Measurements from ENCODE around the gene SRRM4. TPM values are rescaled to one million over a fixed set of nuclear protein-coding genes. Genes with fewer than 3 reads are reported as not detected.

The SRRM4 gene
- total RNA-seq, 1 experiment from 2014 or later: 0.96 TPM

DNA sequence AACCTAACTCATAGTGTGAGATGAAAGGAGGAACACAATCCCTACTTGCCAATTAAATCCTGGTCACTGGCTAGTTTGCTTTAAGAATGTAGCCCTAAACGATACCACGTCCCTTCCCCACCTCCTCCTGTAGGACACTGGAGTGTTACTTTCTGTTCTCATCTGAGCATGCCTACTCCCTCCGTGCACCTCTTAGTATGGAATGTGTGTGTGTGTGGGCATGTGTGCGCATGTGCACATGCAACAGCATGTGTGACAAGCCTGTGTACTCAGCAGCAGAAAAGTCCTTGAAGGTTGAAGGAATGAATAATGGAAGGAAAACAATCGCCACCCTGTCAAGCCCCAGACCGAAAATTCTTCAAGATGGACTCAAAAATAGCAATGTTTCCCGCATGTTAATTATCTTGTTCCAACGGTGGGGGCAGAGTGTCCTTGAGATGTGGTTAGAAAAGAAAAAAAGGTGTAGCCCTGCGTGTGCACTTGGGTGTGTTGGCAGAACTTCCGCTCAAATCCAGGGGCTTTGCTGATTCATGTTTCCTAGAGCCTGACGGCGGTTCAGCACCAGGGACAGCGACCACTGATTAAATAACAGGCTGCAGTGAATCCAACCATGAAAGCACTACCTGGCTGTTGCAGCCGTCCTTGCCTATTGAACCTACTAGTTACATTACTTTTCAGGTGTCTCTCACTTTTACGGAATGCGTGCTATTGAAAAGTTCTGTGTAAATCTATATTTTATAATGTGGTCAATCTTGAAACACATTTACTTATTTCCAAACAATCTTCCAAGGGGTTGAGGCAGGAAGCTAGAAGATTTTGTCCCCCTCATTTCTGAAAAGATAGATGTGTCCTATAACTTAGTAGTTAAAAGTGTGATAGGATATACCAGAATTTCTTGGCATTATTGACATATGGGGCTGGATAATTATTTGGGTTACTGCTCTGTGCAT is 79.8 kb downstream of the SRRM4 start (continued):
- TF ChIP-seq ELF4 (CRISPR knock-in tag; IDR thresholded peaks at IDR 0.05; ENCODE audit: low read depth): 0 out of 2 replicates have a peak, but pooled peaks have one; percentile 31
- TF ChIP-seq ZNF138 (CRISPR knock-in tag; conservative IDR thresholded peaks at IDR 0.05): no peak
- TF ChIP-seq OVOL2 (CRISPR knock-in tag; IDR thresholded peaks at IDR 0.05; ENCODE audit: borderline replicate concordance): no peak
- TF ChIP-seq, protein P1, sequence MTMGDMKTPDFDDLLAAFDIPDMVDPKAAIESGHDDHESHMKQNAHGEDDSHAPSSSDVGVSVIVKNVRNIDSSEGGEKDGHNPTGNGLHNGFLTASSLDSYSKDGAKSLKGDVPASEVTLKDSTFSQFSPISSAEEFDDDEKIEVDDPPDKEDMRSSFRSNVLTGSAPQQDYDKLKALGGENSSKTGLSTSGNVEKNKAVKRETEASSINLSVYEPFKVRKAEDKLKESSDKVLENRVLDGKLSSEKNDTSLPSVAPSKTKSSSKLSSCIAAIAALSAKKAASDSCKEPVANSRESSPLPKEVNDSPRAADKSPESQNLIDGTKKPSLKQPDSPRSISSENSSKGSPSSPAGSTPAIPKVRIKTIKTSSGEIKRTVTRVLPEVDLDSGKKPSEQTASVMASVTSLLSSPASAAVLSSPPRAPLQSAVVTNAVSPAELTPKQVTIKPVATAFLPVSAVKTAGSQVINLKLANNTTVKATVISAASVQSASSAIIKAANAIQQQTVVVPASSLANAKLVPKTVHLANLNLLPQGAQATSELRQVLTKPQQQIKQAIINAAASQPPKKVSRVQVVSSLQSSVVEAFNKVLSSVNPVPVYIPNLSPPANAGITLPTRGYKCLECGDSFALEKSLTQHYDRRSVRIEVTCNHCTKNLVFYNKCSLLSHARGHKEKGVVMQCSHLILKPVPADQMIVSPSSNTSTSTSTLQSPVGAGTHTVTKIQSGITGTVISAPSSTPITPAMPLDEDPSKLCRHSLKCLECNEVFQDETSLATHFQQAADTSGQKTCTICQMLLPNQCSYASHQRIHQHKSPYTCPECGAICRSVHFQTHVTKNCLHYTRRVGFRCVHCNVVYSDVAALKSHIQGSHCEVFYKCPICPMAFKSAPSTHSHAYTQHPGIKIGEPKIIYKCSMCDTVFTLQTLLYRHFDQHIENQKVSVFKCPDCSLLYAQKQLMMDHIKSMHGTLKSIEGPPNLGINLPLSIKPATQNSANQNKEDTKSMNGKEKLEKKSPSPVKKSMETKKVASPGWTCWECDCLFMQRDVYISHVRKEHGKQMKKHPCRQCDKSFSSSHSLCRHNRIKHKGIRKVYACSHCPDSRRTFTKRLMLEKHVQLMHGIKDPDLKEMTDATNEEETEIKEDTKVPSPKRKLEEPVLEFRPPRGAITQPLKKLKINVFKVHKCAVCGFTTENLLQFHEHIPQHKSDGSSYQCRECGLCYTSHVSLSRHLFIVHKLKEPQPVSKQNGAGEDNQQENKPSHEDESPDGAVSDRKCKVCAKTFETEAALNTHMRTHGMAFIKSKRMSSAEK (CRISPR knock-in tag; IDR thresholded peaks at IDR 0.05; ENCODE audit: borderline replicate concordance): no peak
- TF ChIP-seq, protein P2, sequence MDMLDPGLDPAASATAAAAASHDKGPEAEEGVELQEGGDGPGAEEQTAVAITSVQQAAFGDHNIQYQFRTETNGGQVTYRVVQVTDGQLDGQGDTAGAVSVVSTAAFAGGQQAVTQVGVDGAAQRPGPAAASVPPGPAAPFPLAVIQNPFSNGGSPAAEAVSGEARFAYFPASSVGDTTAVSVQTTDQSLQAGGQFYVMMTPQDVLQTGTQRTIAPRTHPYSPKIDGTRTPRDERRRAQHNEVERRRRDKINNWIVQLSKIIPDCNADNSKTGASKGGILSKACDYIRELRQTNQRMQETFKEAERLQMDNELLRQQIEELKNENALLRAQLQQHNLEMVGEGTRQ (CRISPR knock-in tag; IDR thresholded peaks at IDR 0.05): no peak
- TF ChIP-seq, protein P3, sequence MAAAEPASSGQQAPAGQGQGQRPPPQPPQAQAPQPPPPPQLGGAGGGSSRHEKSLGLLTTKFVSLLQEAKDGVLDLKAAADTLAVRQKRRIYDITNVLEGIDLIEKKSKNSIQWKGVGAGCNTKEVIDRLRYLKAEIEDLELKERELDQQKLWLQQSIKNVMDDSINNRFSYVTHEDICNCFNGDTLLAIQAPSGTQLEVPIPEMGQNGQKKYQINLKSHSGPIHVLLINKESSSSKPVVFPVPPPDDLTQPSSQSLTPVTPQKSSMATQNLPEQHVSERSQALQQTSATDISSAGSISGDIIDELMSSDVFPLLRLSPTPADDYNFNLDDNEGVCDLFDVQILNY (CRISPR knock-in tag; IDR thresholded peaks at IDR 0.05): no peak
- TF ChIP-seq JUN (CRISPR knock-in tag; IDR thresholded peaks at IDR 0.05): peak; percentile 78; the same call in 1 of the 2 replicates
- no peak for TF ChIP-seq NR2C2 (CRISPR knock-in tag; IDR thresholded peaks at IDR 0.05)
- TF ChIP-seq RORB (CRISPR knock-in tag; IDR thresholded peaks at IDR 0.05): no peak
- TF ChIP-seq HMGA2 (CRISPR knock-in tag; IDR thresholded peaks at IDR 0.05): no peak
- no peak for TF ChIP-seq ZNF671 (CRISPR knock-in tag; IDR thresholded peaks at IDR 0.05)
- no peak for TF ChIP-seq GRHL2 (CRISPR knock-in tag; IDR thresholded peaks at IDR 0.05; ENCODE audit: insufficient replicate concordance, severe bottlenecking)
- TF ChIP-seq, protein P4, sequence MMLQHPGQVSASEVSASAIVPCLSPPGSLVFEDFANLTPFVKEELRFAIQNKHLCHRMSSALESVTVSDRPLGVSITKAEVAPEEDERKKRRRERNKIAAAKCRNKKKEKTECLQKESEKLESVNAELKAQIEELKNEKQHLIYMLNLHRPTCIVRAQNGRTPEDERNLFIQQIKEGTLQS (CRISPR knock-in tag; conservative IDR thresholded peaks at IDR 0.05): no peak
- TF ChIP-seq ZNF232 (CRISPR knock-in tag; IDR thresholded peaks at IDR 0.05): peak; percentile 94

DNA sequence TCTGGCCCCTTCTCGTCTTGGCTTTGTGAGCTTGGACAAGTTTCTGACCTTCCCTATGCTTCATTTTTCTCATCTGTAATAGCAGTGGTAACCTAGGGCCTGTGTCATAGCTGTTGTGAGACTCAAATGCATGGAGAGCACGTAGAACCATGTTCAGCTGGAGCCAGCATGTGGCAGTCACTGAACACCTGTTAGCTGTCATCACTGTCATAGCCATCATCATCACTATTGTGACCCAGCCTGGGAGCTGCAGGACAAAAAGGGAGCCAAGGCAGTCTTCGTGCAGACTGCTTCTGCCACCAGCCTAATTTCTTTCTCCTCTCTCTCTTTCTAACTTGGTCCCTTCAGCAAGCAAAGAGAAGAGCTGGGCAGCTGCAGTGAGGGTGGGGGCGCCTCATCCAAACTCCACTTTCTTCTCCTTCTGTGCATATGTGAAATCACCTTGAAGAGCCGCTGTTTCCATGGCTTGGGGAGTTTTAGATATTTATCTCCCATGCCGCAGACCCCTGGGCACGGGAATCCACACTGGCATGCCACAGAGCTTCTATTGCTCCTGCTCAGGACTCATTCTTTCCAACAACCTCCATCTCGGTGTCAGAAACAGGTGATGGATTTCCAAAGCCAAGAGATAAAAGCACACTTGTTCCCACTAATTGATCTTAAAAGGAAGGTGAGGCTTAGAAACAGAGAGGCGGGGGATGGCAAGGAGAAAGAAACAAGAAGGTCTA is 87.0 kb downstream of the SRRM4 start:
- peaks cover 25% of the 10 kb centered on the region for H3K27me3 Mint-ChIP-seq (ENCODE audit: low read depth)
- ATAC-seq: no peak
- H3K9me3 Mint-ChIP-seq: peaks cover 1% of the 10 kb centered on the region; the same call in 1 of the 2 replicates
- ChIA-PET CTCF (interaction anchor here (0.6 to 2.3 kb wide), 3 partner anchors 31 to 1250 kb away, joined by 3 to 12 read pairs (median 3); no protein-coding TSS in a partner anchor), POLR2A (no interaction called here)
- peaks cover 23% of the 10 kb centered on the region for H3K4me1 Mint-ChIP-seq
- no peak overlapping the region for H3K27ac Mint-ChIP-seq
- H3K4me3 Mint-ChIP-seq: no peak overlapping the region
- H3K36me3 Mint-ChIP-seq: no peaks in the 10 kb centered on the region
- DNase-seq (ENCODE audit: low spot score): no peak
- TF ChIP-seq IRF2 (CRISPR knock-in tag; IDR thresholded peaks at IDR 0.05; ENCODE audit: borderline replicate concordance, low read depth): no peak
- no peak for TF ChIP-seq ZNF671 (CRISPR knock-in tag; IDR thresholded peaks at IDR 0.05)
- no peak for TF ChIP-seq NFE2L1 (CRISPR knock-in tag; IDR thresholded peaks at IDR 0.05)
- TF ChIP-seq, protein P5, sequence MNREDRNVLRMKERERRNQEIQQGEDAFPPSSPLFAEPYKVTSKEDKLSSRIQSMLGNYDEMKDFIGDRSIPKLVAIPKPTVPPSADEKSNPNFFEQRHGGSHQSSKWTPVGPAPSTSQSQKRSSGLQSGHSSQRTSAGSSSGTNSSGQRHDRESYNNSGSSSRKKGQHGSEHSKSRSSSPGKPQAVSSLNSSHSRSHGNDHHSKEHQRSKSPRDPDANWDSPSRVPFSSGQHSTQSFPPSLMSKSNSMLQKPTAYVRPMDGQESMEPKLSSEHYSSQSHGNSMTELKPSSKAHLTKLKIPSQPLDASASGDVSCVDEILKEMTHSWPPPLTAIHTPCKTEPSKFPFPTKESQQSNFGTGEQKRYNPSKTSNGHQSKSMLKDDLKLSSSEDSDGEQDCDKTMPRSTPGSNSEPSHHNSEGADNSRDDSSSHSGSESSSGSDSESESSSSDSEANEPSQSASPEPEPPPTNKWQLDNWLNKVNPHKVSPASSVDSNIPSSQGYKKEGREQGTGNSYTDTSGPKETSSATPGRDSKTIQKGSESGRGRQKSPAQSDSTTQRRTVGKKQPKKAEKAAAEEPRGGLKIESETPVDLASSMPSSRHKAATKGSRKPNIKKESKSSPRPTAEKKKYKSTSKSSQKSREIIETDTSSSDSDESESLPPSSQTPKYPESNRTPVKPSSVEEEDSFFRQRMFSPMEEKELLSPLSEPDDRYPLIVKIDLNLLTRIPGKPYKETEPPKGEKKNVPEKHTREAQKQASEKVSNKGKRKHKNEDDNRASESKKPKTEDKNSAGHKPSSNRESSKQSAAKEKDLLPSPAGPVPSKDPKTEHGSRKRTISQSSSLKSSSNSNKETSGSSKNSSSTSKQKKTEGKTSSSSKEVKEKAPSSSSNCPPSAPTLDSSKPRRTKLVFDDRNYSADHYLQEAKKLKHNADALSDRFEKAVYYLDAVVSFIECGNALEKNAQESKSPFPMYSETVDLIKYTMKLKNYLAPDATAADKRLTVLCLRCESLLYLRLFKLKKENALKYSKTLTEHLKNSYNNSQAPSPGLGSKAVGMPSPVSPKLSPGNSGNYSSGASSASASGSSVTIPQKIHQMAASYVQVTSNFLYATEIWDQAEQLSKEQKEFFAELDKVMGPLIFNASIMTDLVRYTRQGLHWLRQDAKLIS (CRISPR knock-in tag; IDR thresholded peaks at IDR 0.05; ENCODE audit: borderline replicate concordance): no peak
- TF ChIP-seq, protein P2 (CRISPR knock-in tag; IDR thresholded peaks at IDR 0.05): no peak
- no peak for TF ChIP-seq JUN (CRISPR knock-in tag; IDR thresholded peaks at IDR 0.05)
- TF ChIP-seq, protein P6, sequence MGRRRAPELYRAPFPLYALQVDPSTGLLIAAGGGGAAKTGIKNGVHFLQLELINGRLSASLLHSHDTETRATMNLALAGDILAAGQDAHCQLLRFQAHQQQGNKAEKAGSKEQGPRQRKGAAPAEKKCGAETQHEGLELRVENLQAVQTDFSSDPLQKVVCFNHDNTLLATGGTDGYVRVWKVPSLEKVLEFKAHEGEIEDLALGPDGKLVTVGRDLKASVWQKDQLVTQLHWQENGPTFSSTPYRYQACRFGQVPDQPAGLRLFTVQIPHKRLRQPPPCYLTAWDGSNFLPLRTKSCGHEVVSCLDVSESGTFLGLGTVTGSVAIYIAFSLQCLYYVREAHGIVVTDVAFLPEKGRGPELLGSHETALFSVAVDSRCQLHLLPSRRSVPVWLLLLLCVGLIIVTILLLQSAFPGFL (CRISPR knock-in tag; IDR thresholded peaks at IDR 0.05; ENCODE audit: borderline replicate concordance): no peak

Data from WTC11 (cell line).